HEK293 (cell line): Measurements from ENCODE around the gene ZDHHC13.
"Not testable (repeated sequence)": the region's sequence is repeated elsewhere in the genome, so short reads cannot be mapped to it uniquely, and the experiment has no call there.

Source experiments
- CTCF ChIA-PET: fragments of 350-600 bp; formaldehyde crosslinking; extraction: SDS; loops from one replicate; lab custom pipeline; 2021; ENCODE audit warnings: antibody characterized with exemption; lab: Yijun Ruan, JAX
- POLR2A ChIA-PET: fragments of 300-600 bp; formaldehyde crosslinking; extraction: SDS; loops from one replicate; lab custom pipeline; 2020; ENCODE audit warnings: antibody characterized with exemption, inconsistent platforms; lab: Yijun Ruan, JAX
- H3K27ac ChIP-seq: fragments of 200-500 bp; sonication (Bioruptor generic); 2 replicates; pipeline ENCODE4 v1.5.1; 2014; ENCODE audit warnings: low read depth, low read length, control low read depth, inconsistent platforms; ENCODE audit errors: extremely low read depth
- H3K36me3 ChIP-seq, 2 experiments: fragments of 200-500 bp in 1 of 2; sonication (Bioruptor generic) in 1 of 2; 1 replicate in 1 of 2; 2 replicates in 1 of 2; pipeline ENCODE4 v1.5.1; 2014 to 2017; ENCODE audit warnings: inconsistent platforms in 2 of 2, low read length in 2 of 2; ENCODE audit not compliant: control insufficient read depth in 2 of 2, insufficient read depth in 1 of 2
- H3K4me1 ChIP-seq: fragments of 200-500 bp; sonication (Bioruptor generic); 2 replicates; pipeline ENCODE4 v1.5.1; 2014; ENCODE audit warnings: mild to moderate bottlenecking, low read length, inconsistent platforms; ENCODE audit not compliant: control insufficient read depth, insufficient read depth
- H3K4me3 ChIP-seq: 2 replicates; pipeline ENCODE4 v1.5.1; 2011; ENCODE audit warnings: low read depth, mild to moderate bottlenecking, control low read depth, low read length, moderate library complexity
- H3K9me3 ChIP-seq: fragments of 200-500 bp; sonication (Bioruptor generic); 2 replicates; pipeline ENCODE4 v1.5.1; 2014; ENCODE audit warnings: low read depth, low read length, inconsistent platforms; ENCODE audit not compliant: control insufficient read depth, insufficient read depth
- BCL6B ChIP-seq: fragments of 450-650 bp; formaldehyde crosslinking; IDR thresholded peaks from 2 replicates; pipeline ENCODE4 v1.5.1; 2017; ENCODE audit warnings: missing biosample characterization, missing genetic modification characterization
- ELK4 ChIP-seq: IDR thresholded peaks from 2 replicates; pipeline ENCODE4 v1.6.1; 2011; ENCODE audit warnings: mild to moderate bottlenecking, low read depth, low read length, borderline replicate concordance
- GLI2 ChIP-seq: fragments of 450-650 bp; formaldehyde crosslinking; IDR thresholded peaks from 2 replicates; pipeline ENCODE4; 2017; ENCODE audit warnings: missing biosample characterization, missing genetic modification characterization, low read depth, borderline replicate concordance
- HOXD13 ChIP-seq: sonication (generic); formaldehyde crosslinking; IDR thresholded peaks from 2 replicates; pipeline ENCODE4 v1.8.0; 2022; ENCODE audit warnings: missing genetic modification reagents, borderline replicate concordance
- PRDM6 ChIP-seq: fragments of 450-650 bp; formaldehyde crosslinking; IDR thresholded peaks from 2 replicates; pipeline ENCODE4 v1.5.1; 2017; ENCODE audit warnings: missing biosample characterization, missing genetic modification characterization
- SP7 ChIP-seq: fragments of 450-650 bp; formaldehyde crosslinking; IDR thresholded peaks from 2 replicates; pipeline ENCODE4 v1.5.1; 2016; ENCODE audit warnings: missing biosample characterization, missing genetic modification characterization
- ZBTB26 ChIP-seq: fragments of 450-650 bp; formaldehyde crosslinking; optimal IDR thresholded peaks from 2 replicates; pipeline ENCODE3; 2016; ENCODE audit warnings: missing biosample characterization, mild to moderate bottlenecking, missing genetic modification characterization
- ZBTB49 ChIP-seq: fragments of 450-650 bp; formaldehyde crosslinking; IDR thresholded peaks from 2 replicates; pipeline ENCODE4 v1.5.1; 2016; ENCODE audit warnings: missing biosample characterization, missing genetic modification characterization, low read depth
- ZNF121 ChIP-seq: fragments of 450-650 bp; formaldehyde crosslinking; IDR thresholded peaks from 2 replicates; pipeline ENCODE4 v1.5.1; 2016; ENCODE audit warnings: missing biosample characterization, missing genetic modification characterization
- ZNF16 ChIP-seq: fragments of 450-650 bp; formaldehyde crosslinking; IDR thresholded peaks from 2 replicates; pipeline ENCODE4 v1.5.1; 2016; ENCODE audit warnings: low read depth, missing biosample characterization, missing genetic modification characterization
- ZNF169 ChIP-seq: fragments of 450-650 bp; formaldehyde crosslinking; IDR thresholded peaks from 2 replicates; pipeline ENCODE4 v1.5.1; 2016; ENCODE audit warnings: missing biosample characterization, missing genetic modification characterization
- ZNF2 ChIP-seq: fragments of 450-650 bp; formaldehyde crosslinking; IDR thresholded peaks from 2 replicates; pipeline ENCODE4 v1.5.1; 2016; ENCODE audit warnings: missing biosample characterization, missing genetic modification characterization
- ZNF26 ChIP-seq: fragments of 450-650 bp; formaldehyde crosslinking; IDR thresholded peaks from 2 replicates; pipeline ENCODE4 v1.5.1; 2016; ENCODE audit warnings: missing biosample characterization, missing genetic modification characterization
- ZNF280D ChIP-seq: fragments of 450-650 bp; formaldehyde crosslinking; IDR thresholded peaks from 2 replicates; pipeline ENCODE4 v1.5.1; 2016; ENCODE audit warnings: missing biosample characterization, missing genetic modification characterization
- ZNF416 ChIP-seq: fragments of 450-650 bp; formaldehyde crosslinking; IDR thresholded peaks from 2 replicates; pipeline ENCODE4 v1.5.1; 2016; ENCODE audit warnings: missing biosample characterization, missing genetic modification characterization
- ZNF488 ChIP-seq: fragments of 450-650 bp; formaldehyde crosslinking; IDR thresholded peaks from 2 replicates; pipeline ENCODE4 v1.5.1; 2016; ENCODE audit warnings: missing biosample characterization, missing genetic modification characterization
- ZNF548 ChIP-seq: fragments of 450-650 bp; formaldehyde crosslinking; IDR thresholded peaks from 2 replicates; pipeline ENCODE4 v1.5.1; 2016; ENCODE audit warnings: missing biosample characterization, missing genetic modification characterization
- ZNF747 ChIP-seq: fragments of 450-650 bp; formaldehyde crosslinking; IDR thresholded peaks from 2 replicates; pipeline ENCODE4 v1.5.1; 2016; ENCODE audit warnings: missing biosample characterization, missing genetic modification characterization
- ZNF776 ChIP-seq: fragments of 450-650 bp; formaldehyde crosslinking; IDR thresholded peaks from 2 replicates; pipeline ENCODE4 v1.5.0; 2017; ENCODE audit warnings: missing biosample characterization, missing genetic modification characterization, borderline replicate concordance
- ZNF777 ChIP-seq: fragments of 450-650 bp; formaldehyde crosslinking; IDR thresholded peaks from 2 replicates; pipeline ENCODE4 v1.5.1; 2017; ENCODE audit warnings: missing biosample characterization, missing genetic modification characterization, borderline replicate concordance

The ZDHHC13 gene

GRCh38 chr11:19134004-19134403 is 17.0 kb downstream of the ZDHHC13 start (continued):
- no peak for TF ChIP-seq ZNF169 (tag by site-specific recombination)
- TF ChIP-seq ZNF776 (tag by site-specific recombination): no peak
- no peak for TF ChIP-seq ZNF2 (tag by site-specific recombination)
- no peak for TF ChIP-seq ZBTB26 (tag by site-specific recombination)
- no peak for TF ChIP-seq ZNF121
- TF ChIP-seq ZNF416 (tag by site-specific recombination): no peak
- no peak for TF ChIP-seq ZNF747

- CTCF ChIA-PET, H3K4me1 ChIP-seq, POLR2A ChIA-PET, H3K4me3 ChIP-seq, H3K9me3 ChIP-seq, H3K27ac ChIP-seq, H3K36me3 ChIP-seq: not testable (repeated sequence)
Observed at GRCh38 chr11:19136884-19137283, 19.9 kb downstream of the ZDHHC13 start.

- H3K36me3 ChIP-seq: peaks cover 0 to 41% of the 10 kb centered on the region in 2 experiments; a peak in 1 of 3 replicates
- POLR2A ChIA-PET: no interaction called here
- no peaks in the 10 kb centered on the region for H3K9me3 ChIP-seq
- no peak overlapping the region for H3K27ac ChIP-seq
- CTCF ChIA-PET: no interaction called here
- H3K4me1 ChIP-seq: no peaks in the 10 kb centered on the region
- H3K4me3 ChIP-seq: no peak overlapping the region
- TF ChIP-seq ZNF16 (no peak), HOXD13 (CRISPR knock-in tag) (no peak), ZNF488 (no peak), ZNF26 (tag by site-specific recombination) (no peak), PRDM6 (no peak), ZNF548 (tag by site-specific recombination) (no peak), ZBTB49 (tag by site-specific recombination) (no peak), BCL6B (tag by site-specific recombination) (no peak), ELK4 (no peak), ZNF280D (tag by site-specific recombination) (no peak), SP7 (tag by site-specific recombination) (no peak), GLI2 (no peak), ZNF2 (tag by site-specific recombination) (no peak), ZNF777 (no peak)
Observed at GRCh38 chr11:19145319-19145718, 28.4 kb downstream of the ZDHHC13 start.
